ENCODE results near the gene SH3YL1. TPM values are rescaled to one million over a fixed set of nuclear protein-coding genes. Genes with fewer than 3 reads are reported as not detected.
A peak's percentile ranks its signal among the peaks of the same experiment; 100 is the strongest.

SH3YL1 gene
- 10 to 100 TPM; 17.7 to 18.1 TPM for total RNA-seq

GRCh38 chr2:263774-264492, at the start of gene SH3YL1:
Gene SH3YL1 (minus strand): TSS chr2:264032. CDS start chr2:263984, 48 bp downstream.
- intact Hi-C loops (cut with DNase I, micrococcal nuclease), result loop anchor here (1.0 to 10.0 kb wide), 4 partner anchors 175 to 413 kb away; partner anchors contain the start of gene TMEM18 (in 2 of the 2)
- H3K27me3 Mint-ChIP-seq, result no peaks in the 10 kb centered on the region
- POLR2A ChIA-PET, result no interaction called here
- H3K9me3 Mint-ChIP-seq (ENCODE audit: low read depth), result no peaks in the 10 kb centered on the region
- H3K4me3 Mint-ChIP-seq, result peak within 1 kb of the TSS; percentile 92
- ATAC-seq (peak; percentile 25), DNase-seq (peak; percentile 67)
- CTCF ChIA-PET, result interaction anchor here (1.1 kb wide), 1 partner anchor 17 kb away, joined by 3 read pairs; no protein-coding TSS in a partner anchor
- peak within 1 kb of the TSS; percentile 87 for H3K27ac Mint-ChIP-seq
- peaks cover 28% of the 10 kb centered on the region for H3K36me3 Mint-ChIP-seq (ENCODE audit: low read depth)
- peaks cover 39% of the 10 kb centered on the region for H3K4me1 Mint-ChIP-seq

GRCh38 chr2:310994-311393, 47.2 kb upstream of the SH3YL1 start:
- H3K9me3 Mint-ChIP-seq (ENCODE audit: low read depth), result no peaks in the 10 kb centered on the region
- ChIA-PET CTCF (no interaction called here), POLR2A (no interaction called here)
- ATAC-seq (no peak), DNase-seq (no peak)
- no peaks in the 10 kb centered on the region for H3K36me3 Mint-ChIP-seq (ENCODE audit: low read depth)
- no peaks in the 10 kb centered on the region for H3K4me1 Mint-ChIP-seq
- no peak overlapping the region for H3K27ac Mint-ChIP-seq
- H3K4me3 Mint-ChIP-seq, result no peak overlapping the region
- peaks cover 8% of the 10 kb centered on the region for H3K27me3 Mint-ChIP-seq
- intact Hi-C loops (cut with DNase I, micrococcal nuclease), result no loop called here

GRCh38 chr2:309954-310510, 46.2 kb upstream of the SH3YL1 start:
- DNase-seq, result no peak
- intact Hi-C loops (cut with DNase I, micrococcal nuclease), result no loop called here
- Mint-ChIP-seq H3K27me3 (peaks cover 2% of the 10 kb centered on the region), H3K36me3 (ENCODE audit: low read depth) (no peaks in the 10 kb centered on the region), H3K27ac (no peak overlapping the region), H3K9me3 (ENCODE audit: low read depth) (no peaks in the 10 kb centered on the region), H3K4me1 (no peaks in the 10 kb centered on the region), H3K4me3 (no peak overlapping the region)
- POLR2A ChIA-PET, result no interaction called here
- CTCF ChIA-PET, result no interaction called here
- no peak for ATAC-seq

GRCh38 chr2:309148-309953, 45.5 kb upstream of the SH3YL1 start:
- no peak for DNase-seq
- H3K27ac Mint-ChIP-seq, result no peak overlapping the region
- no peaks in the 10 kb centered on the region for H3K4me1 Mint-ChIP-seq
- no peaks in the 10 kb centered on the region for H3K9me3 Mint-ChIP-seq (ENCODE audit: low read depth)
- H3K27me3 Mint-ChIP-seq, result peaks cover 2% of the 10 kb centered on the region
- CTCF ChIA-PET, result no interaction called here
- POLR2A ChIA-PET, result no interaction called here
- no peak for ATAC-seq
- intact Hi-C loops (cut with DNase I, micrococcal nuclease), result no loop called here
- H3K36me3 Mint-ChIP-seq (ENCODE audit: low read depth), result no peaks in the 10 kb centered on the region
- H3K4me3 Mint-ChIP-seq, result no peak overlapping the region

- POLR2A ChIA-PET, result no interaction called here
- H3K27me3 Mint-ChIP-seq, result peaks cover 7% of the 10 kb centered on the region
- no peaks in the 10 kb centered on the region for H3K4me1 Mint-ChIP-seq
- H3K4me3 Mint-ChIP-seq, result no peak overlapping the region
- no peak for ATAC-seq
- no peak for DNase-seq
- no peaks in the 10 kb centered on the region for H3K36me3 Mint-ChIP-seq (ENCODE audit: low read depth)
- H3K9me3 Mint-ChIP-seq (ENCODE audit: low read depth), result no peaks in the 10 kb centered on the region
- intact Hi-C loops (cut with DNase I, micrococcal nuclease), result no loop called here
- H3K27ac Mint-ChIP-seq, result no peak overlapping the region
- CTCF ChIA-PET, result no interaction called here
These were observed 41.5 kb upstream of the SH3YL1 start for GRCh38 chr2:305366-305765.

GRCh38 chr2:296354-296753, 32.5 kb upstream of the SH3YL1 start:
- DNase-seq (no peak), ATAC-seq (no peak)
- ChIA-PET POLR2A (no interaction called here), CTCF (interaction anchor here (1.3 kb wide), 1 partner anchor 22 kb away, joined by 3 read pairs; no protein-coding TSS in a partner anchor)
- H3K9me3 Mint-ChIP-seq (ENCODE audit: low read depth), result no peaks in the 10 kb centered on the region
- H3K27ac Mint-ChIP-seq, result no peak overlapping the region
- intact Hi-C loops (cut with DNase I, micrococcal nuclease), result no loop called here
- H3K36me3 Mint-ChIP-seq (ENCODE audit: low read depth), result no peaks in the 10 kb centered on the region
- H3K4me1 Mint-ChIP-seq, result no peaks in the 10 kb centered on the region
- H3K27me3 Mint-ChIP-seq, result peaks cover 35% of the 10 kb centered on the region
- no peak overlapping the region for H3K4me3 Mint-ChIP-seq

GRCh38 chr2:295090-295489, 31.3 kb upstream of the SH3YL1 start:
- Mint-ChIP-seq H3K4me1 (no peaks in the 10 kb centered on the region), H3K9me3 (ENCODE audit: low read depth) (no peaks in the 10 kb centered on the region), H3K27ac (no peak overlapping the region), H3K4me3 (no peak overlapping the region), H3K27me3 (peaks cover 40% of the 10 kb centered on the region), H3K36me3 (ENCODE audit: low read depth) (no peaks in the 10 kb centered on the region)
- ATAC-seq (no peak), DNase-seq (no peak)
- intact Hi-C loops (cut with DNase I, micrococcal nuclease), result no loop called here
- ChIA-PET POLR2A (no interaction called here), CTCF (no interaction called here)

GRCh38 chr2:290090-290722, 26.4 kb upstream of the SH3YL1 start:
- ChIA-PET POLR2A (no interaction called here), CTCF (interaction anchor here (1.0 to 2.3 kb wide), 7 partner anchors 9 to 272 kb away, joined by 3 to 13 read pairs (median 5); no protein-coding TSS in a partner anchor)
- ATAC-seq (peak; percentile 61), DNase-seq (peak; percentile 74)
- Mint-ChIP-seq H3K9me3 (ENCODE audit: low read depth) (no peaks in the 10 kb centered on the region), H3K36me3 (ENCODE audit: low read depth) (no peaks in the 10 kb centered on the region), H3K27ac (no peak overlapping the region), H3K27me3 (peaks cover 41% of the 10 kb centered on the region), H3K4me3 (peak overlapping the region; percentile 50), H3K4me1 (peaks cover 5% of the 10 kb centered on the region)
- intact Hi-C loops (cut with DNase I, micrococcal nuclease), result loop anchor here in 1 of 2 experiments (1.0 kb wide), 1 partner anchor 44 kb away; no protein-coding TSS in a partner anchor

GRCh38 chr2:289362-290089, 25.7 kb upstream of the SH3YL1 start:
- ChIA-PET CTCF (interaction anchor here (0.8 to 2.3 kb wide), 6 partner anchors 8 to 49 kb away, joined by 3 to 13 read pairs (median 4); no protein-coding TSS in a partner anchor), POLR2A (no interaction called here)
- Mint-ChIP-seq H3K27ac (no peak overlapping the region), H3K36me3 (ENCODE audit: low read depth) (no peaks in the 10 kb centered on the region), H3K4me1 (peaks cover 5% of the 10 kb centered on the region), H3K4me3 (peak overlapping the region; percentile 50), H3K9me3 (ENCODE audit: low read depth) (no peaks in the 10 kb centered on the region), H3K27me3 (peaks cover 38% of the 10 kb centered on the region)
- intact Hi-C loops (cut with DNase I, micrococcal nuclease), result loop anchor here in 1 of 2 experiments (1.0 kb wide), 1 partner anchor 43 kb away; no protein-coding TSS in a partner anchor
- DNase-seq (peak; percentile 24), ATAC-seq (peak; percentile 28)

GRCh38 chr2:288758-289361, 25.0 kb upstream of the SH3YL1 start:
- ChIA-PET POLR2A (no interaction called here), CTCF (interaction anchor here (0.8 to 2.3 kb wide), 3 partner anchors 8 to 42 kb away, joined by 3 to 13 read pairs (median 5); no protein-coding TSS in a partner anchor)
- no peak for DNase-seq
- ATAC-seq, result no peak
- intact Hi-C loops (cut with DNase I, micrococcal nuclease), result no loop called here
- no peaks in the 10 kb centered on the region for H3K9me3 Mint-ChIP-seq (ENCODE audit: low read depth)
- H3K36me3 Mint-ChIP-seq (ENCODE audit: low read depth), result no peaks in the 10 kb centered on the region
- peaks cover 5% of the 10 kb centered on the region for H3K4me1 Mint-ChIP-seq
- H3K4me3 Mint-ChIP-seq, result no peak overlapping the region
- no peak overlapping the region for H3K27ac Mint-ChIP-seq
- peaks cover 36% of the 10 kb centered on the region for H3K27me3 Mint-ChIP-seq
